ENCODE results near the gene TRMT10A. TPM values are rescaled to one million over a fixed set of nuclear protein-coding genes. Genes with fewer than 3 reads are reported as not detected.

TRMT10A gene
- total RNA-seq, 1 donor from 2014 or later = 7.8 TPM

- no peaks in the 10 kb centered on the region for H3K27me3 Mint-ChIP-seq (ENCODE audit: low read depth)
- H3K9me3 Mint-ChIP-seq = no peaks in the 10 kb centered on the region
- DNase-seq (ENCODE audit: low read depth, low spot score) = no peak
- no peak overlapping the region for H3K4me3 Mint-ChIP-seq
- H3K36me3 Mint-ChIP-seq (ENCODE audit: low read depth) = no peaks in the 10 kb centered on the region
- H3K4me1 Mint-ChIP-seq = no peaks in the 10 kb centered on the region
- no peak for TF ChIP-seq CTCF (conservative IDR thresholded peaks at IDR 0.05)
- no peak overlapping the region for H3K27ac Mint-ChIP-seq (ENCODE audit: unreplicated experiment)
Measured at GRCh38 chr4:99606716-99607115, 42.9 kb upstream of the TRMT10A start.

GRCh38 chr4:99594818-99595217 is 31.0 kb upstream of the TRMT10A start:
- no peak for TF ChIP-seq CTCF (conservative IDR thresholded peaks at IDR 0.05)
- Mint-ChIP-seq H3K4me3 (no peak overlapping the region), H3K27ac (ENCODE audit: unreplicated experiment) (no peak overlapping the region), H3K9me3 (no peaks in the 10 kb centered on the region), H3K27me3 (ENCODE audit: low read depth) (no peaks in the 10 kb centered on the region), H3K36me3 (ENCODE audit: low read depth) (no peaks in the 10 kb centered on the region), H3K4me1 (peaks cover 12% of the 10 kb centered on the region)
- no peak for DNase-seq (ENCODE audit: low read depth, low spot score)

DNA sequence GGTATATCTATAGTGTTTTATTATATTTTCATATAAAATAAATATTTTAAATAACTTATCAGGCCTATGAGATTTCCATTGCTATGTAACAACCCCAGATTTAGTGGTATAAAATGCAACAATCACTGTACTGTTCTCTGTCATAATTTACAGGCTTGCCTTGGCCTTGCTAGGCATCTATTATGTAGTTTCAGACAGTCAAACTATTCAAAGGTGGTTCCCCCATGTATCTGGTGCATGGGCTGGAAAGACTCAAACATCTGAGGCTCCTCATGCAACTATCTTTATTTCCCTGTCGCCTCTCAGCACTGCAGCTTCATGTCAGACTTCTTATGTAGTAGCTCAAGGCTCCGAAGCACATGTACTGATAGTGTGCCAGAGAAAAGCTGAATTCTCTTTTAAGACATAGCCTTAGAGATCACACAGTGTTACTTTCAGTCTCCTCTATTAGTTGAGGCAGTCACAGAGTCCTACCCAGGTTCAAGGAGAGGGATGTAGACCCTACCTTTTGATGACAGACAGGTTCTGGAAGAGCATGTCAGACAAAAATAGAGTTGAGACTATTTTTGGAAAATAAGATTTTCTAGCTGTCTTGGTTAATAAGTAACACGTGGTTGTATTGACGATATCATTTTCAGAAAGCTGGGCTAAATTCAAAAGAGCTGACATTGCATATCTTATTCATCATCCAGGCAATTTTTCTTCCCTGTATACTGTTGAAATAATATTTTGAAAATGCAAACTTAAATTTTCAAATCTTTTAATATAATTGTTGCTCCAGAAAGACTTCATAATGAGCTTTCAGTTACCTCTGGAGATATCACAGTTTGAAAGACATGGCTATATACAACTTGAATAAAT is 30.2 kb upstream of the TRMT10A start:
- Mint-ChIP-seq H3K4me1 (peaks cover 12% of the 10 kb centered on the region), H3K27me3 (ENCODE audit: low read depth) (no peaks in the 10 kb centered on the region), H3K36me3 (ENCODE audit: low read depth) (no peaks in the 10 kb centered on the region)

GRCh38 chr4:99591757-99592156 is 27.9 kb upstream of the TRMT10A start:
- H3K36me3 Mint-ChIP-seq (ENCODE audit: low read depth) = no peaks in the 10 kb centered on the region
- no peak for DNase-seq (ENCODE audit: low read depth, low spot score)
- TF ChIP-seq CTCF (conservative IDR thresholded peaks at IDR 0.05) = no peak
- peaks cover 5% of the 10 kb centered on the region for H3K4me1 Mint-ChIP-seq
- H3K4me3 Mint-ChIP-seq = no peak overlapping the region
- H3K27ac Mint-ChIP-seq (ENCODE audit: unreplicated experiment) = no peak overlapping the region
- no peaks in the 10 kb centered on the region for H3K9me3 Mint-ChIP-seq
- H3K27me3 Mint-ChIP-seq (ENCODE audit: low read depth) = no peaks in the 10 kb centered on the region

More for the DNA sequence above, 30.2 kb upstream of the TRMT10A start:
- no peak for DNase-seq (ENCODE audit: low read depth, low spot score)
- no peak for TF ChIP-seq CTCF (conservative IDR thresholded peaks at IDR 0.05)
- Mint-ChIP-seq H3K4me3 (no peak overlapping the region), H3K9me3 (no peaks in the 10 kb centered on the region), H3K27ac (ENCODE audit: unreplicated experiment) (peak overlapping the region; percentile 27)

DNA sequence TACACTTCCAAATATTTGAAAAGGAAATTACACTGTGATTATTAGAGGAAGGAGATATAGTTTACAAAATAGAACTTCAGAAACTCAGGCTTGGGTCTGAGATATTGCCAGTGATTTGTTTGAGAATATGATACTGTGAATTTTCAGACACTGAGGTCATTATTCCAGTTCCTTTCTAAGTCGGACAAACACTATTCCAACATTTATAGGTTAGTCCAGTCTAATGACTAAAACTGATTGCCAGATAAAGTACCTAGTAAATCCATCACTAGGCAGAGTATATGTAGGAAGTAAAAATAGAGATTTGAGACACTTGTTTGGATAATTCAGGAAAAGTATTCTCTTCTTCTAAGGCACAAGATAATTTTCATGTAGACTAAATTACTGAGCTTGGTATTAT is 24.0 kb upstream of the TRMT10A start:
- Mint-ChIP-seq H3K27me3 (ENCODE audit: low read depth) (no peaks in the 10 kb centered on the region), H3K4me3 (no peak overlapping the region), H3K9me3 (no peaks in the 10 kb centered on the region), H3K4me1 (no peaks in the 10 kb centered on the region), H3K36me3 (ENCODE audit: low read depth) (no peaks in the 10 kb centered on the region), H3K27ac (ENCODE audit: unreplicated experiment) (no peak overlapping the region)
- DNase-seq (ENCODE audit: low read depth, low spot score) = no peak
- TF ChIP-seq CTCF (conservative IDR thresholded peaks at IDR 0.05) = no peak

Measured in neural crest cell (in vitro differentiated cells).